Raji (cell line): ENCODE data around the gene GOLPH3.

Experiments used
- POLR2A ChIP-seq: IDR thresholded peaks from 2 replicates; pipeline ENCODE4 v1.6.1; 2011; ENCODE audit warnings: low read depth, low read length, control low read depth; ENCODE audit not compliant: insufficient read depth

GOLPH3 gene

DNA sequence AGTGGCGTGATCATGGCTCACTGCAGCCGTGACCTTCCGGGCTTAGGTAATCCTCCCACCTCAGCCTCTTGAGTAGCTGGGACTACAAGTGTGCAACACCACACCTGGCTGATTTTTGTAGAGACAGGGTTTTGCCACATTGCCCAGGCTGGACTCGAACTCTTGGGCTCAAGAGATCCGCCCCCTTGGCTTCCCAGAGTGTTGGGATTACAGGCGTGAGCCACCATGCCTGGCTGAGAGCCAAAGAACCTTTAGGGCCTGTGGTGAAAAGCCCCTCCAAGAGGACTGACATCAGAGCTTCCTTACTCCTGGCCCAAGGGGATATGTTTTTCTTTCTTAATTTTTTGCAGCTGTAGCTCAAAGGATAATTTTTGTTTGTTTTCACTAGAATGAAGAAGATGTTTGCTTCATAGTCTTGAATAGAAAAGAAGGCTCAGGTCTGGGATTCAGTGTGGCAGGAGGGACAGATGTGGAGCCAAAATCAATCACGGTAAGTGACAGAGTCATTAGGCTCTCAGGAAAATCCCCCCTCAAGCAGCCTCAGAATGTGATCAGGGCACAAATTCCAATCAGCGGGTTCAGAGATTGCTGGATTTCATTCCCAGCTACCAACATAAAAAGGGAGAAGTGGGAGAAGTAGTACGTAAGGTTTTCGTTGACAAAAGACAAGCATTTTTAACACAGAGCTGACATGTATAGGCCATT is 77.1 kb downstream of the GOLPH3 start:
- TF ChIP-seq POLR2A = no peak

- no peak for TF ChIP-seq POLR2A
These were observed 78.9 kb downstream of the GOLPH3 start for GRCh38 chr5:32095261-32095671.

GRCh38 chr5:32094691-32095090 is 79.4 kb downstream of the GOLPH3 start:
- no peak for TF ChIP-seq POLR2A

DNA sequence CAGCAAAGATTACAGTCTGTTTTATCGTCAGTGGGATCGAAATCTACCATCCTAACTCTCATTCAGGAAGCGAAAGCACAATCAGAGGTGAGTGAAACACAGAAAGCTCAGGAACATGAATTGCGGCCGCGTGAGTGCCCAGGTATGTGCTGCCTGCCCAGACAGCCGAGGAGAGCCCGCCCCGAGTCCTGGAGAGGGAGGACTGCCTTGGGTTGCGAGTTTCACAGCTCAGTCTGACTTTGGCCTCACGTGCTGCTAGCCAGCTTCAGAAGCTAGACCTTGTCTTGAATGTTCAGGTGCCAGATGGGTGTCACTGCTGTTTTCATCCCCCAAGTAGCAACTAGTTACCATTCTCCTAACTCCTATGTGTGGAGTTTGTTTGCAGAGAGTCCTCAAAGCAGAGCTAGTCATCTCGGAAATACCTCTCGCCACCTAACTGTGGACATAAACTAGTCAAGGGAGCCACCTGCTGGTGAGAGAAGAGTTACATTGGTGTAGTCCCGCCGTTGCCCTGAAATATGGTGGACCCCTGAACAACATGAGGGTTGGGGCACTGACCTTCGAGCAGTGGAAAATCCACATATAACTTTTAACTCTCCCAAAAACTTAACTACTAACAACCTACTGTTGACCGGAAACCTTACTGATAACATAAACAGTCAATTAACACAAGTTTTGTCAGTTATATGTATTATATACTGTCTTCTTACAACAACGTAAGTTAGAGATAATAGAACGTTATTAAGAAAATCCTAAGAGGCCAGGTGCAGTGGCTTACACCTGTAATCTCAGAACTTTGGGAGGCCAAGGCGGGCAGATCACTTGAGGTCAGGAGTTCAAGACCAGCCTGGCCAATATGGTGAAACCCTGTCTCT is 80.9 kb downstream of the GOLPH3 start:
- no peak for TF ChIP-seq POLR2A

- TF ChIP-seq POLR2A = no peak
These were observed 83.4 kb downstream of the GOLPH3 start for GRCh38 chr5:32090755-32091128.

DNA sequence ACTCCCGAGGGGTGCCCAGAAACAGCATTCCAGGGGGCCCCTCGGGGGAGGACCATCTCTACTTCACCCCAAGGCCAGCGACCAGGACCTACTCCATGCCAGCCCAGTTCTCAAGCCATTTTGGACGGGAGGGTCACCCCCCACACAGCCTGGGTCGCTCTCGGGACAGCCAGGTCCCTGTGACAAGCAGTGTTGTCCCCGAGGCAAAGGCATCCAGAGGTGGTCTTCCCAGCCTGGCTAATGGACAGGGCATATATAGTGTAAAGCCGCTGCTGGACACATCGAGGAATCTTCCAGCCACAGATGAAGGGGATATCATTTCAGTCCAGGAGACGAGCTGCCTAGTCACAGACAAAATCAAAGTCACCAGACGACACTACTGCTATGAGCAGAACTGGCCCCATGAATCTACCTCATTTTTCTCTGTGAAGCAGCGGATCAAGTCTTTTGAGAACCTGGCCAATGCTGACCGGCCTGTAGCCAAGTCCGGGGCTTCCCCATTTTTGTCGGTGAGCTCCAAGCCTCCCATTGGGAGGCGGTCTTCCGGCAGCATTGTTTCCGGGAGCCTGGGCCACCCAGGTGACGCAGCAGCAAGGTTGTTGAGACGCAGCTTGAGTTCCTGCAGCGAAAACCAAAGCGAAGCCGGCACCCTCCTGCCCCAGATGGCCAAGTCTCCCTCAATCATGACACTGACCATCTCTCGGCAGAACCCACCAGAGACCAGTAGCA is 83.9 kb downstream of the GOLPH3 start:
- TF ChIP-seq POLR2A = no peak

GRCh38 chr5:32089146-32090000 is 84.7 kb downstream of the GOLPH3 start:
- no peak for TF ChIP-seq POLR2A

DNA sequence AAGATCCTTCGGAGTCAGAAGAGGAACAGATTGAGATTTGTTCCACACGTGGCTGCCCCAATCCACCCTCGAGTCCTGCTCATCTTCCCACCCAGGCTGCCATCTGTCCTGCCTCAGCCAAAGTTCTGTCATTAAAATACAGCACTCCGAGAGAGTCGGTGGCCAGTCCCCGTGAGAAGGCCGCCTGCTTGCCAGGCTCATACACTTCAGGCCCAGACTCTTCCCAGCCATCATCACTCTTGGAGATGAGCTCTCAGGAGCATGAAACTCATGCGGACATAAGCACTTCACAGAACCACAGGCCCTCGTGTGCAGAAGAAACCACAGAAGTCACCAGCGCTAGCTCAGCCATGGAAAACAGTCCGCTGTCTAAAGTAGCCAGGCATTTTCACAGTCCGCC is 85.9 kb downstream of the GOLPH3 start:
- TF ChIP-seq POLR2A = no peak

GRCh38 chr5:32087086-32088082 is 86.7 kb downstream of the GOLPH3 start:
- TF ChIP-seq POLR2A = no peak

DNA sequence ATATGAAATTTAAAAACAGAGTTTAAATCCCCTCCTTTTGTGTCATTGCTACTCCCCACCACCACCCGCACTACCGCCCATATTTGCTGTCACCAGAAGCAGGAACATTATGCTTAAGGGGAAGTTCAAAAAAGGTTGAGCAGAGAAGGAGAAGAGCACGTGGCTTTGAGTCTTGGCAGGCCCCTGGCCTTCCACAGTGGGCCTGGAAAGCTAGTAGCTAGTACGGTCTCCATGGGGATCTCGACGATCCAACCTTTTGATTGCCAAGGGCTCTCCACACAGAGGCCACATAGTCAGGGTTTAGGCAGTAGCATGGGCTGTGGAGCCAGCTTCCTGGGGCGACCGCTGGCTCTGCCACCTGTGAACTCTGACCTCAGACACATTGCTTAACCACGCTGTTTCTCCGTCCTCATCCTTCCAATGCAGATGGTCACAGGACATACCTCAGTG is 90.1 kb downstream of the GOLPH3 start:
- TF ChIP-seq POLR2A = no peak

- TF ChIP-seq POLR2A = no peak
These were observed 91.4 kb downstream of the GOLPH3 start for GRCh38 chr5:32082701-32083100.

DNA sequence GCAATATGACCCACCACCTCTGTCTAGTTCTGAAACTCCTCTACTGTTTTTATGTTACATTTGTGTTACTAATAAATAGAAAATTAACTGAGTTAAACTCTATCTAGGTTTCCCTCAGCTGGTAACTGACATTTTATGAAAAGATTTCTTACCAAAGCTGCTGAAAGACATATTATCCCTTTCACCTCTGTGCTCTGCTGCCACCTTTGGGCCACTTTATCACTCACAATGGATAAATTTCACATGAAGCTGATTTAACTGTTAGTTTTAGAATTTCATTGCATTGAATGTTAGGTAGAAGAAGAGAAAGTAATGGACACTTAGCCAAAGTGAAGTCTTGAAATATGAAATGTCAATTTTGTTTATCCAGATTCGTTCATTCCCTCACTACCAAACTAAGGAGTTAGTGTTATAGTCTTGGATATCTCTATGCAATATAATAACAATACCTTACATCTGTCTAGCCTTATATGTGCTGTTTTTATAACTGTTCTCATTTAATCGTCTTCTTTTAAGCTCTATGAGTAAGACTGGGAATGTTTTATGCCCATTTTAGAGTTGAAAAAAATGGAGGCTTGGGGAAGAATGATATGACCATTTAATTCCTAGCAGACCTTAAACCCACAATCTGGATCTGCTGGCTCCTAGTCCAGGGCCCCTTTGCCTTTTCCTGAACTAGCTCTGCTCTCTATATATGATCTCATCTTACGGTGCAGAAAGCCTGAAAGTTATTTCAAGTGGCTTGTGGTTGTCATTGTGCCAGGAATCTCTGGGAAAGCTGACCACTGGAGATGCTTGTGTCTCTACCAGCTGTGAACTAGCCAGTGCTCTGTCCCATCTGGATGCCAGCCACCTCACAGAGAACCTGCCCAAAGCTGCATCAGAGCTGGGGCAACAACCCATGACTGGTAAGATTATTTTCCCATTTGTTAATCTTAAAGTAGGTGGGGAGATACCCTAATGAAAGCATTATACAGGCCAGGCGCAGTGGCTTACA is 97.1 kb downstream of the GOLPH3 start:
- TF ChIP-seq POLR2A = no peak
